VCaP (cell line): ENCODE results near the gene SND1.

Experiments
- H3K27ac ChIP-seq: fragments of 450-650 bp; 2 replicates; pipeline ENCODE4 v1.5.1; 2017
- CTCF ChIP-seq: fragments of 450-650 bp; conservative IDR thresholded peaks from 2 replicates; pipeline ENCODE4 v1.5.1; 2017; ENCODE audit warnings: mild to moderate bottlenecking, moderate library complexity

Gene SND1

GRCh38 chr7:127948930-127949329 is 296.9 kb downstream of the SND1 start:
- no peak for TF ChIP-seq CTCF
- H3K27ac ChIP-seq: no peak overlapping the region

- no peak for TF ChIP-seq CTCF
- no peak overlapping the region; the same call in 1 of the 2 replicates for H3K27ac ChIP-seq
Measured at GRCh38 chr7:127949769-127950222, 297.8 kb downstream of the SND1 start.

GRCh38 chr7:127950233-127950935 is 298.4 kb downstream of the SND1 start:
- H3K27ac ChIP-seq: no peak overlapping the region
- no peak for TF ChIP-seq CTCF

- TF ChIP-seq CTCF: no peak
- peak overlapping the region; percentile 59 for H3K27ac ChIP-seq
Measured at GRCh38 chr7:127953423-127954356, 301.7 kb downstream of the SND1 start.

GRCh38 chr7:127954357-127954748 is 302.4 kb downstream of the SND1 start:
- peak overlapping the region; percentile 59 for H3K27ac ChIP-seq

GRCh38 chr7:127955051-127955531 is 303.1 kb downstream of the SND1 start:
- no peak for TF ChIP-seq CTCF
- peak overlapping the region; percentile 59 for H3K27ac ChIP-seq

More at GRCh38 chr7:127954357-127954748, 302.4 kb downstream of the SND1 start:
- TF ChIP-seq CTCF: no peak

- TF ChIP-seq CTCF: no peak
- no peak overlapping the region for H3K27ac ChIP-seq
Measured at GRCh38 chr7:127957886-127958285, 305.9 kb downstream of the SND1 start.
